LHCN-M2 (cell line): ENCODE measurements around the gene C16orf54. TPM values are rescaled to one million over a fixed set of nuclear protein-coding genes. Genes with fewer than 3 reads are reported as not detected.
"Not testable (repeated sequence)": the region's sequence is repeated elsewhere in the genome, so short reads cannot be mapped to it uniquely, and the experiment has no call there.

ENCODE experiments used
- DNase-seq: peaks from one replicate; pipeline ENCODE4 v3.0.0-alpha.2; 2012; ENCODE audit warnings: low read depth
- total RNA-seq: library from RNA; depleted of rRNA; stranded (reverse); fragments of >200 nt; gene quantifications from 2 replicates; pipeline ENCODE4 v1.2.3, GENCODE V29; 2014

The C16orf54 gene
- total RNA-seq, 1 experiment from 2014 or later, result not detected

GRCh38 chr16:29740630-29741015 is 5.2 kb downstream of the C16orf54 start:
- not testable (repeated sequence) for DNase-seq

GRCh38 chr16:29739927-29740629 is 5.7 kb downstream of the C16orf54 start:
- not testable (repeated sequence) for DNase-seq

- DNase-seq, result no peak
Measured at GRCh38 chr16:29738514-29738913, 7.3 kb downstream of the C16orf54 start.

GRCh38 chr16:29737713-29738112 is 8.1 kb downstream of the C16orf54 start:
- DNase-seq, result no peak

- no peak for DNase-seq
Measured at GRCh38 chr16:29736764-29737163, 9.0 kb downstream of the C16orf54 start.

- DNase-seq, result no peak
Measured at GRCh38 chr16:29736112-29736511, 9.7 kb downstream of the C16orf54 start.

GRCh38 chr16:29734786-29735185 is 11.0 kb downstream of the C16orf54 start:
- no peak for DNase-seq

- DNase-seq, result not testable (repeated sequence)
Measured at GRCh38 chr16:29731768-29732601, 13.8 kb downstream of the C16orf54 start.

GRCh38 chr16:29730649-29731048 is 15.1 kb downstream of the C16orf54 start:
- no peak for DNase-seq

- peak; percentile 68 for DNase-seq
Measured at GRCh38 chr16:29729116-29729521, 16.7 kb downstream of the C16orf54 start.

GRCh38 chr16:29727452-29727851 is 18.3 kb downstream of the C16orf54 start:
- DNase-seq, result no peak

GRCh38 chr16:29726845-29727377 is 18.9 kb downstream of the C16orf54 start:
- no peak for DNase-seq

- DNase-seq, result peak; percentile 51
Measured at GRCh38 chr16:29721167-29721879, 24.5 kb downstream of the C16orf54 start.

GRCh38 chr16:29720703-29721102 is 25.1 kb downstream of the C16orf54 start:
- no peak for DNase-seq

GRCh38 chr16:29719063-29719462 is 26.7 kb downstream of the C16orf54 start:
- no peak for DNase-seq

- DNase-seq, result no peak
Measured at GRCh38 chr16:29717113-29717512, 28.7 kb downstream of the C16orf54 start.

GRCh38 chr16:29714972-29715371 is 30.8 kb downstream of the C16orf54 start:
- no peak for DNase-seq

GRCh38 chr16:29714396-29714795 is 31.4 kb downstream of the C16orf54 start:
- no peak for DNase-seq

GRCh38 chr16:29712809-29713208 is 33.0 kb downstream of the C16orf54 start:
- DNase-seq, result no peak

GRCh38 chr16:29710227-29711219 is 35.3 kb downstream of the C16orf54 start:
- peak; percentile 74 for DNase-seq

- DNase-seq, result not testable (repeated sequence)
Measured at GRCh38 chr16:29709657-29710056, 36.1 kb downstream of the C16orf54 start.
